Progenitor cell of endocrine pancreas (in vitro differentiated cells): Measurements from ENCODE around the gene KRTAP9-4. TPM values are rescaled to one million over a fixed set of nuclear protein-coding genes. Genes with fewer than 3 reads are reported as not detected.
"Not testable (repeated sequence)": the region's sequence is repeated elsewhere in the genome, so short reads cannot be mapped to it uniquely, and the experiment has no call there.

Experiments
- DNase-seq: peaks from one replicate; pipeline ENCODE4 v3.0.0; 2021; ENCODE audit warnings: low spot score; ENCODE audit not compliant: unreplicated experiment
- H3K27ac Mint-ChIP-seq: 2 replicates; pipeline ENCODE4 v1.8.0; 2021; ENCODE audit warnings: mild to moderate bottlenecking, moderate library complexity, mixed read lengths
- H3K27me3 Mint-ChIP-seq: 2 replicates; pipeline ENCODE4 v1.8.0; 2021; ENCODE audit warnings: mixed read lengths
- H3K36me3 Mint-ChIP-seq: 2 replicates; pipeline ENCODE4 v1.8.0; 2022; ENCODE audit warnings: mixed read lengths; ENCODE audit not compliant: insufficient read depth
- H3K4me1 Mint-ChIP-seq: 2 replicates; pipeline ENCODE4 v1.8.0; 2021; ENCODE audit warnings: low read depth, mixed read lengths
- H3K4me3 Mint-ChIP-seq: 2 replicates; pipeline ENCODE4 v1.8.0; 2021; ENCODE audit warnings: low read depth, mild to moderate bottlenecking, moderate library complexity, mixed read lengths
- H3K9me3 Mint-ChIP-seq: 2 replicates; pipeline ENCODE4 v1.8.0; 2021; ENCODE audit warnings: low read depth, mixed read lengths
- CTCF ChIP-seq: fragments of 200-600 bp; sonication (generic); IDR thresholded peaks from one replicate; pipeline ENCODE4 v1.5.0; 2021; ENCODE audit warnings: antibody characterized with exemption, mild to moderate bottlenecking; ENCODE audit not compliant: unreplicated experiment
- total RNA-seq: library from RNA; stranded (reverse); gene quantifications from 2 replicates; pipeline ENCODE4 v1.2.1, GENCODE V29; 2021

KRTAP9-4 gene
- total RNA-seq, 1 donor from 2014 or later, result not detected

- H3K36me3 Mint-ChIP-seq, result no peaks in the 10 kb centered on the region
- no peaks in the 10 kb centered on the region for H3K4me1 Mint-ChIP-seq
These were observed 13.7 kb downstream of the KRTAP9-4 start for GRCh38 chr17:41263212-41263611.

DNA sequence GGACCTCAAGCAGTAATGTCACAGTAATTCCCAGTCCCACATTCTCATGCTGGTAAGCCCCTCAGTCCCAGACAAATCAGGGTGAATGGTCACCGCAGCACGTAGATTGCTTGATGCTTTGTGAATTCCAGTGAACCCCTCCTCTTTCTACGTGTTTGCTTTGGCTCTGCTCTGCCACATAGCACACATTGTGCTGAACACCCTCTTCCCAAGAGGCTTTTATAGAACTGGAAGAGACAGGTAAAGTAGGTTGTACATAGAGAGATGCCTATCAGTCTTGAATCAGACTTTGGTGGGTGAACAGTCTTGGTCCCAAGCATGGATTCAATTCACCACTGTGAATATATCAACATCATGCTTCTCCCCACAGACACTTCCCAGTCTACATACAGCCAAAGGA, 15.1 kb downstream of the KRTAP9-4 start:
- H3K27ac Mint-ChIP-seq, result no peak overlapping the region
- no peak for TF ChIP-seq CTCF
- no peaks in the 10 kb centered on the region for H3K36me3 Mint-ChIP-seq
- no peak for DNase-seq
- H3K27me3 Mint-ChIP-seq, result peaks cover 26% of the 10 kb centered on the region
- H3K4me3 Mint-ChIP-seq, result no peak overlapping the region
- H3K9me3 Mint-ChIP-seq, result no peaks in the 10 kb centered on the region
- H3K4me1 Mint-ChIP-seq, result no peaks in the 10 kb centered on the region

More at GRCh38 chr17:41263212-41263611, 13.7 kb downstream of the KRTAP9-4 start:
- no peak overlapping the region for H3K4me3 Mint-ChIP-seq
- no peak overlapping the region for H3K27ac Mint-ChIP-seq
- no peak for DNase-seq
- TF ChIP-seq CTCF, result no peak
- no peaks in the 10 kb centered on the region for H3K9me3 Mint-ChIP-seq
- peaks cover 29% of the 10 kb centered on the region for H3K27me3 Mint-ChIP-seq

DNA sequence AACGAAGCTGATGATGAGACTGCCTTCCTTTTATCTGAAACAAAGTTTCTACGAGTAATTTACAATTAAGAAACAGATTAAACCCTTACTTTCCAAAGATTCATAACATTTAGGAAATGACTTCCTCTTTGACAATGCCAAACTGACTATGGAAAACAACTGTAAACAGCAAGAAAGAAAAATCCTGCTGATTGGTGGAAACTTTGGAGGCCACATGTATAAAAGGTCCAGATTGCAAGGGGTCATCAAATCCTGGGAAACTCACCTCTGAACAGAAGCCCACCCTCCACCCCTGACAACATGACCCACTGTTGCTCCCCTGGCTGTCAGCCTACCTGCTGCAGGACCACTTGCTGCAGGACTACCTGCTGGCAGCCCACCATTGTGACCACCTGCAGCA, 15.6 kb downstream of the KRTAP9-4 start, which contains the start of gene KRTAP9-6:
KRTAP9-6 (plus strand) TSS at position 301 of the 400 bp plus-strand sequence; CDS start at position 301, 0 bp downstream.
- no peak for DNase-seq
- no peaks in the 10 kb centered on the region for H3K36me3 Mint-ChIP-seq

DNA sequence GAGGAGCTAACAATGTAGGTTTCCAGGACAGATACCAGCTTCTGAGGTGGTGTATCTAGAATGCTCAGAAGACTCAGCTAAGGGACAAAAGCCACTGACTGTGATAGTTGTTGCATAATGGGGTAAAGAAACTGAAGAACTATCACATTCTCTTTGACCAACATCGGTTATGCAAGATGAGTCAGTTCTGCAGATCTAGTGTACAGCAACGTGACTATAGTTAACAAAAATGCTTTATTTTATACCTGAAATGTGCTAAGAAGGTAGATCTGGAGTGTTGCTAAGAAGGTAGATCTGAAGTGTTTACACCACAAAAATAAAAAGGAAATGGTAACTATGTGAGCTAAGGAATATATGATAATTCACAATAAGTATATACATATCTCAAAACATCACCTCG, 18.2 kb downstream of the KRTAP9-4 start:
- Mint-ChIP-seq H3K27ac (no peak overlapping the region), H3K36me3 (no peaks in the 10 kb centered on the region), H3K4me1 (no peaks in the 10 kb centered on the region), H3K9me3 (no peaks in the 10 kb centered on the region), H3K4me3 (no peak overlapping the region), H3K27me3 (peaks cover 14% of the 10 kb centered on the region)
- DNase-seq, result no peak
- no peak for TF ChIP-seq CTCF

More for the DNA sequence above, 15.6 kb downstream of the KRTAP9-4 start, which contains the start of gene KRTAP9-6:
- H3K27ac Mint-ChIP-seq, result no peak within 1 kb of the TSS
- no peak within 1 kb of the TSS for H3K4me3 Mint-ChIP-seq
- H3K9me3 Mint-ChIP-seq, result no peaks in the 10 kb centered on the region
- H3K4me1 Mint-ChIP-seq, result no peaks in the 10 kb centered on the region
- H3K27me3 Mint-ChIP-seq, result peaks cover 26% of the 10 kb centered on the region
- TF ChIP-seq CTCF, result no peak

GRCh38 chr17:41271323-41271722, 21.8 kb downstream of the KRTAP9-4 start:
- not testable (repeated sequence) for DNase-seq, H3K4me1 Mint-ChIP-seq, H3K27me3 Mint-ChIP-seq, H3K27ac Mint-ChIP-seq, H3K36me3 Mint-ChIP-seq, H3K9me3 Mint-ChIP-seq, H3K4me3 Mint-ChIP-seq

DNA sequence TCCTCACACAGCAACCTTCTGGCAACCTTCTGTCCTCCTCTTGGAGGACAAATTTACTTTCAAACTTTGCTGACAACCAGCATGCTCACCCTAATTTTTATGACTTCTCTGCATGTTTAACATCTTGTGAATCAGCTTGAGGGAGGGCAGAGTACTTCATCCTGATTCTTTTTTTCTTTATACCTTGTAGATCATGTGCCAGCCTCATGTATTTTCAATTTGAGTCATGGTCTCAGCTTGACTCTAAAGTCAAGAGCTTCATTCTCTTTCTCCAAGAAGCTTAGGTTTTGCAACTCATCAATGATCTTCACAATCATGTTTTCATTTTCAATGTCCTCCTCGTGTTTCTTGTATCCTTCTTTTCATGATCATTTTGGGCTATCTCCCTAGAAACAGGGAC, 22.4 kb downstream of the KRTAP9-4 start:
- H3K4me1 Mint-ChIP-seq, result no peaks in the 10 kb centered on the region
- H3K27me3 Mint-ChIP-seq, result peaks cover 10% of the 10 kb centered on the region
- no peaks in the 10 kb centered on the region for H3K9me3 Mint-ChIP-seq
- no peak for DNase-seq
- TF ChIP-seq CTCF, result no peak
- H3K4me3 Mint-ChIP-seq, result no peak overlapping the region
- H3K36me3 Mint-ChIP-seq, result no peaks in the 10 kb centered on the region
- H3K27ac Mint-ChIP-seq, result no peak overlapping the region

DNA sequence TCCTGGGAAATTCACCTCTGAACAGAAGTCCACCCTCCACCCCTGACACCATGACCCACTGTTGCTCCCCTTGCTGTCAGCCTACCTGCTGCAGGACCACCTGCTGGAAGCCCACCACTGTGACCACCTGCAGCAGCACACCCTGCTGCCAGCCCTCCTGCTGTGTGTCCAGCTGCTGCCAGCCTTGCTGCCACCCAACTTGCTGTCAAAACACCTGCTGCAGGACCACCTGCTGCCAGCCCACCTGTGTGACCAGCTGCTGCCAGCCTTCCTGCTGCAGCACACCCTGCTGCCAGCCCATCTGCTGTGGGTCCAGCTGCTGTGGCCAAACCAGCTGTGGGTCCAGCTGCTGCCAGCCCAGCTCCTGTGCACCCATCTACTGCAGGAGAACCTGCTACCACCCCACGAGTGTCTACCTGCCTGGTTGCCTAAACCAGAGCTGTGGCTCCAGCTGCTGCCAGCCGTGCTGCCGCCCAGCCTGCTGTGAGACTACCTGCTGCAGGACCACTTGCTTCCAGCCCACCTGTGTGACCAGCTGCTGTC, 26.2 kb downstream of the KRTAP9-4 start, which contains the start of gene KRTAP9-7:
KRTAP9-7 (plus strand) TSS at position 51 of the 543 bp plus-strand sequence; CDS start at position 51, 0 bp downstream.
- H3K36me3 Mint-ChIP-seq, H3K27ac Mint-ChIP-seq, H3K4me1 Mint-ChIP-seq, H3K9me3 Mint-ChIP-seq, H3K4me3 Mint-ChIP-seq, DNase-seq: not testable (repeated sequence)
- H3K27me3 Mint-ChIP-seq, result peaks cover 15% of the 10 kb centered on the region
